ENCODE measurements around the gene LMX1A. TPM values are rescaled to one million over a fixed set of nuclear protein-coding genes. Genes with fewer than 3 reads are reported as not detected.

LMX1A gene
- total RNA-seq, 1 experiment from 2014 or later, result not detected

DNA sequence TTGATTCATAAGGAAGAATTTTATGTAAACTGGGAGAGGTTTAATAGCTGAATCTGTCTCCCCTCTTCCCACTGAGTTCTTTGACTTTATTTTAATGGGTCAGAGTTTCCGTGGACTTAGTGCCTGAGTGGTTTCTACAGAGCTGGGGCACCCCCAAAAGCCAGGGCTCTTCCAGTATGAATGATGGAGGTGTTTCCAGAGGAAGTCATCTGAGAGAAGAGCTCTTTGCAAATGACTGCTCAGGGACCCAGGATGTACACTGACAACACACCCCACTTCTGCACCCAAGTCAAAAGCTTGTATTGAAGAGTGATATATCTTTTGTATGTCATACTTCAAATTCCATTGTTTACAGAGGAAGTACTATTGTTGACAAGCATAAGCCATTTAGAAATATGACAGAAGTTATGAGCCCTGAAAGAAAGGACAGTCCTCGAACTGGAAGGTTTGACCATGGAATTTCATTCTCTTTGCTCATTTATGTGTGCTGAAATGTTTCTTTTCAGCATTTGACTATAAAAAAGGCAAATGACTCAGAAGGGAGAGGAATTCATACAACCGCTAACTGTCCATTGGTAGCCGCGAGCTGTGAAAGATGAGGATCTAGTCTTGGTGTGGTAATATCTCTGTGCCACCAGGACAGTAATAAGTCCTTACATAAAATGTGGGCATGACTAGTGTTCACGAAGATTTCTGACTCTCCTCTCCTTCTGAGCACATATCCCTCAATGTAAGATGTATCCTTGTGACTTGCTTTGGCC is 25.4 kb upstream of the LMX1A start:
- Histone ChIP-seq H3K4me1 (ENCODE audit: insufficient read depth, low read length, poor library complexity, severe bottlenecking) (no peaks in the 10 kb centered on the region), H3K27me3 (replicated peaks; ENCODE audit: insufficient read depth, low read depth, low read length, poor library complexity) (no peaks in the 10 kb centered on the region), H3K9me3 (ENCODE audit: low read depth, low read length, poor library complexity, severe bottlenecking) (no peaks in the 10 kb centered on the region), H3K27ac (ENCODE audit: low read depth, low read length, poor library complexity, severe bottlenecking) (no peak overlapping the region), H3K36me3 (ENCODE audit: insufficient read depth, low read length, poor library complexity, severe bottlenecking) (no peaks in the 10 kb centered on the region), H3K4me3 (ENCODE audit: low read depth, low read length, poor library complexity, severe bottlenecking) (no peak overlapping the region)
- ChIA-PET POLR2A (ENCODE audit: low non-redundant PET) (no interaction called here), CTCF (interaction anchor here (2.1 kb wide), 1 partner anchor 15 kb away, joined by 8 read pairs; no protein-coding TSS in a partner anchor)
- DNase-seq (ENCODE audit: low spot score), result no peak
- no TSS peak for BruUV-seq (replicated peaks)
- no peak for TF ChIP-seq EZH2 (IDR thresholded peaks at IDR 0.05; ENCODE audit: borderline replicate concordance, low read depth, low read length, poor library complexity, severe bottlenecking)
- TF ChIP-seq, protein P1, sequence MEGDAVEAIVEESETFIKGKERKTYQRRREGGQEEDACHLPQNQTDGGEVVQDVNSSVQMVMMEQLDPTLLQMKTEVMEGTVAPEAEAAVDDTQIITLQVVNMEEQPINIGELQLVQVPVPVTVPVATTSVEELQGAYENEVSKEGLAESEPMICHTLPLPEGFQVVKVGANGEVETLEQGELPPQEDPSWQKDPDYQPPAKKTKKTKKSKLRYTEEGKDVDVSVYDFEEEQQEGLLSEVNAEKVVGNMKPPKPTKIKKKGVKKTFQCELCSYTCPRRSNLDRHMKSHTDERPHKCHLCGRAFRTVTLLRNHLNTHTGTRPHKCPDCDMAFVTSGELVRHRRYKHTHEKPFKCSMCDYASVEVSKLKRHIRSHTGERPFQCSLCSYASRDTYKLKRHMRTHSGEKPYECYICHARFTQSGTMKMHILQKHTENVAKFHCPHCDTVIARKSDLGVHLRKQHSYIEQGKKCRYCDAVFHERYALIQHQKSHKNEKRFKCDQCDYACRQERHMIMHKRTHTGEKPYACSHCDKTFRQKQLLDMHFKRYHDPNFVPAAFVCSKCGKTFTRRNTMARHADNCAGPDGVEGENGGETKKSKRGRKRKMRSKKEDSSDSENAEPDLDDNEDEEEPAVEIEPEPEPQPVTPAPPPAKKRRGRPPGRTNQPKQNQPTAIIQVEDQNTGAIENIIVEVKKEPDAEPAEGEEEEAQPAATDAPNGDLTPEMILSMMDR (conservative IDR thresholded peaks at IDR 0.05; ENCODE audit: low read depth, low read length), result no peak
- intact Hi-C loops (cut with micrococcal nuclease; ENCODE audit: unreplicated experiment), result no loop called here

GRCh38 chr1:165376811-165377311 is 20.3 kb upstream of the LMX1A start:
- no TSS peak for BruUV-seq (replicated peaks)
- no peak overlapping the region for H3K27ac ChIP-seq (ENCODE audit: low read depth, low read length, poor library complexity, severe bottlenecking)

DNA sequence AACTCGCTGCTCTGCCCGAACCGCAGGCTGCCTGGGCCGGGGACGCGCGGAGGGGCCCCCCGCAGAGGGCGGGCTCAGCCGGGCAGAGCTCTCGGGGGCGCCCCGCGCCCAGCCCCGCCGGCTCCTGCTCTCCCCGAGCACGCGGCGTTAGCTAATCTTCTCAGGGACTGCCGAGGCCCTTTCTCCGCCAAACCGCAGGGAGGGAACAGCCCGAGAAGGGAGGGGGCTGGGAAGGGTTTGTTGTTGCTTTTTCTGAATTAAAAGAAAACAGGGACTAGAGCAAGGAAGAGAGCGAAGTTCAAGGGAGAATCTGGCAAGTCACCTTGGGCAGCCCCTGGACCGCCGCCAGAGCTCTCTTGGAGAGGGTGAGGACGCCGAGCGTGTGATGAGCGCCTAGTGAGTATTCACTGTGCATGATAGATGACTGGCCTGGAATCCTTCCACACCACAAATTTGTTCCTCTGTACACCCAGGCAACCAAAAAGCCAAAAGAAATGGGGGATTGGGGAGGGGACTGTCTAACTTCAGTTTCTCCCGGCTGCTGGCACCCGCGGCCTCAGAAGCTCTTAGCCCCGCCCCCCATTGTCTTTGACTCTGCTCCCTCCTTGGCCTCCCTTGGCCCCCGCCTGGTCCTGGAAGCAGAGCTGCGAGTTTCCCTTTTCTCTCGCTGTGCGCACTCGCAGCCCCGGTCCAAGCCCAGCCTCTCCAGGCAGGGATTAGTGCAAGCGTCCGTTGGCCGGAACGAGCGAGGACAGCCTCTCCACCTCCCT is 19.7 kb upstream of the LMX1A start:
- ChIA-PET POLR2A (ENCODE audit: low non-redundant PET) (no interaction called here), CTCF (interaction anchor here (0.6 to 1.8 kb wide), 3 partner anchors 119 to 1999 kb away, joined by 3 to 7 read pairs (median 5); no protein-coding TSS in a partner anchor)
- peak; percentile 39 for DNase-seq (ENCODE audit: low spot score)
- Histone ChIP-seq H3K4me3 (ENCODE audit: low read depth, low read length, poor library complexity, severe bottlenecking) (peak overlapping the region; percentile 8), H3K27ac (ENCODE audit: low read depth, low read length, poor library complexity, severe bottlenecking) (no peak overlapping the region), H3K9me3 (ENCODE audit: low read depth, low read length, poor library complexity, severe bottlenecking) (no peaks in the 10 kb centered on the region), H3K36me3 (ENCODE audit: insufficient read depth, low read length, poor library complexity, severe bottlenecking) (no peaks in the 10 kb centered on the region), H3K27me3 (replicated peaks; ENCODE audit: insufficient read depth, low read depth, low read length, poor library complexity) (no peaks in the 10 kb centered on the region), H3K4me1 (ENCODE audit: insufficient read depth, low read length, poor library complexity, severe bottlenecking) (no peaks in the 10 kb centered on the region)
- TF ChIP-seq, protein P1 (conservative IDR thresholded peaks at IDR 0.05; ENCODE audit: low read depth, low read length), result no peak
- TF ChIP-seq EZH2 (IDR thresholded peaks at IDR 0.05; ENCODE audit: borderline replicate concordance, low read depth, low read length, poor library complexity, severe bottlenecking), result no peak
- intact Hi-C loops (cut with micrococcal nuclease; ENCODE audit: unreplicated experiment), result no loop called here
- no TSS peak for BruUV-seq (replicated peaks)

More at GRCh38 chr1:165376811-165377311, 20.3 kb upstream of the LMX1A start:
- intact Hi-C loops (cut with micrococcal nuclease; ENCODE audit: unreplicated experiment), result no loop called here
- ChIA-PET POLR2A (ENCODE audit: low non-redundant PET) (no interaction called here), CTCF (interaction anchor here (0.8 to 1.8 kb wide), 2 partner anchors 119 to 2000 kb away, joined by 3 to 5 read pairs; no protein-coding TSS in a partner anchor)
- Histone ChIP-seq H3K4me1 (ENCODE audit: insufficient read depth, low read length, poor library complexity, severe bottlenecking) (no peaks in the 10 kb centered on the region), H3K9me3 (ENCODE audit: low read depth, low read length, poor library complexity, severe bottlenecking) (no peaks in the 10 kb centered on the region), H3K36me3 (ENCODE audit: insufficient read depth, low read length, poor library complexity, severe bottlenecking) (no peaks in the 10 kb centered on the region), H3K27me3 (replicated peaks; ENCODE audit: insufficient read depth, low read depth, low read length, poor library complexity) (no peaks in the 10 kb centered on the region), H3K4me3 (ENCODE audit: low read depth, low read length, poor library complexity, severe bottlenecking) (no peak overlapping the region)
- TF ChIP-seq, protein P1 (conservative IDR thresholded peaks at IDR 0.05; ENCODE audit: low read depth, low read length), result no peak
- TF ChIP-seq EZH2 (IDR thresholded peaks at IDR 0.05; ENCODE audit: borderline replicate concordance, low read depth, low read length, poor library complexity, severe bottlenecking), result no peak
- DNase-seq (ENCODE audit: low spot score), result no peak
